Activated CD4-positive, alpha-beta memory T cell treated with anti-CD3 and anti-CD28 coated beads for 36 hours (primary cell): ENCODE data around the gene WDR20. TPM values are rescaled to one million over a fixed set of nuclear protein-coding genes. Genes with fewer than 3 reads are reported as not detected.
"Not testable (repeated sequence)": the region's sequence is repeated elsewhere in the genome, so short reads cannot be mapped to it uniquely, and the experiment has no call there.

Experiments used
- CTCF ChIA-PET: fragments of 350-600 bp; sonication (Branson Sonifier 250); formaldehyde crosslinking; loops from one replicate; lab custom pipeline; 2021; ENCODE audit warnings: antibody characterized with exemption, inconsistent platforms; lab: Charles Lee
- POLR2A ChIA-PET: fragments of 350-600 bp; sonication (Branson Sonifier 250); formaldehyde crosslinking; loops from one replicate; lab custom pipeline; 2021; ENCODE audit warnings: antibody characterized with exemption; lab: Charles Lee
- DNase-seq: peaks from one replicate; pipeline ENCODE4 v3.0.0-alpha.2; 2020
- H3K27ac Mint-ChIP-seq: one replicate; pipeline ENCODE4 v1.8.0; 2021; ENCODE audit warnings: mixed read lengths
- H3K27me3 Mint-ChIP-seq: one replicate; pipeline ENCODE4 v1.8.0; 2021; ENCODE audit warnings: mixed read lengths
- H3K36me3 Mint-ChIP-seq: one replicate; pipeline ENCODE4 v1.8.0; 2021; ENCODE audit warnings: mixed read lengths
- H3K4me1 Mint-ChIP-seq: one replicate; pipeline ENCODE4 v1.8.0; 2021; ENCODE audit warnings: low read depth, mixed read lengths
- H3K4me3 Mint-ChIP-seq: one replicate; pipeline ENCODE4 v1.8.0; 2021; ENCODE audit warnings: mild to moderate bottlenecking, mixed read lengths
- H3K9me3 Mint-ChIP-seq: one replicate; pipeline ENCODE4 v1.8.0; 2021; ENCODE audit warnings: mixed read lengths
- intact Hi-C: fragments of 100-400 bp; cut with micrococcal nuclease; formaldehyde crosslinking; loops from one replicate; pipeline ENCODE4 v1.15.1; 2023
- total RNA-seq, 2 experiments: library from RNA; stranded (reverse); gene quantifications; one replicate each; pipeline ENCODE4 v1.2.3, GENCODE V29; 2021

WDR20 gene
- total RNA-seq, 2 experiments from 2014 or later = 22.2 to 25.3 TPM

DNA sequence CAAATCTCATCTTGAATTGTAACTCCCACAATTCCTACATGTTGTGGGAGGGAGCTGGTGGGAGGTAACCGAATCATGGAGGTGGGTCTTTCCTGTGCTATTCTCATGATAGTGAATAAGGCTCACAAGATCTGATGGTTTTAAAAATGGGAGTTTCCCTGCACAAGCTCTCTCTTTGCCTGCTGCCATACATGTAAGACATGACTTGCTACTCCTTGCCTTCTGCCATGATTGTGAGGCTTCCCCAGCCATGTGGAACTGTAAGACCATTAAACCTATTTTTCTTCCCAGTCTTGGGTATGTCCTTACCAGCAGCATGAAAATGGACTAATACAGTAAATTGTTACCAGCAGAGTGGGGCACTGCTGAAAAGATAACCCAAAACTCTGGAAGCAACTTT, 30.4 kb upstream of the WDR20 start:
- H3K27me3 Mint-ChIP-seq, H3K4me1 Mint-ChIP-seq, H3K27ac Mint-ChIP-seq, intact Hi-C loops, DNase-seq, CTCF ChIA-PET, H3K4me3 Mint-ChIP-seq, POLR2A ChIA-PET, H3K36me3 Mint-ChIP-seq: not testable (repeated sequence)
- H3K9me3 Mint-ChIP-seq = peaks cover 11% of the 10 kb centered on the region

DNA sequence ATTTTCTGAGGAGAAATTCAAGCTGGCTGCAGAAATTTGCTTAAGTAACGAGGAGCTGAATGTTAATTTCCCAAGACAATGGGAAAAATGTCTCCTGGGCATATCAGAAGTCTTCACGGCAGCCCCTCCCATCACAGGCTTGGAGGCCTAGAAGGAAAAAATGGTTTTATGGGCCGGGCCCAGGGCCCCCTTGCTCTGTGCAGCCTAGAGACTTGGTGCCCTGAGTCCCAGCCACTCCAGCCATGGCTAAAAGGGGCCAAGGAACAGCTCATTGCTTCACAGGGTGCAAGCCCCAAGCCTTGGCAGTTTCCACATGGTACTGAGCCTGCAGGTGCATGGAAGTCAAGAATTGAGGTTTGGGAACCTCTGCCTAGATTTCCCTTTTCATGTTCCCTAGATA, 28.6 kb upstream of the WDR20 start:
- intact Hi-C loops = no loop called here
- DNase-seq = no peak
- Mint-ChIP-seq H3K27ac (no peak overlapping the region), H3K36me3 (no peaks in the 10 kb centered on the region), H3K27me3 (no peaks in the 10 kb centered on the region), H3K4me1 (no peaks in the 10 kb centered on the region), H3K9me3 (peaks cover 11% of the 10 kb centered on the region), H3K4me3 (no peak overlapping the region)
- ChIA-PET CTCF (interaction anchor here (1.5 kb wide), 1 partner anchor 15 kb away, joined by 3 read pairs; no protein-coding TSS in a partner anchor), POLR2A (no interaction called here)

DNA sequence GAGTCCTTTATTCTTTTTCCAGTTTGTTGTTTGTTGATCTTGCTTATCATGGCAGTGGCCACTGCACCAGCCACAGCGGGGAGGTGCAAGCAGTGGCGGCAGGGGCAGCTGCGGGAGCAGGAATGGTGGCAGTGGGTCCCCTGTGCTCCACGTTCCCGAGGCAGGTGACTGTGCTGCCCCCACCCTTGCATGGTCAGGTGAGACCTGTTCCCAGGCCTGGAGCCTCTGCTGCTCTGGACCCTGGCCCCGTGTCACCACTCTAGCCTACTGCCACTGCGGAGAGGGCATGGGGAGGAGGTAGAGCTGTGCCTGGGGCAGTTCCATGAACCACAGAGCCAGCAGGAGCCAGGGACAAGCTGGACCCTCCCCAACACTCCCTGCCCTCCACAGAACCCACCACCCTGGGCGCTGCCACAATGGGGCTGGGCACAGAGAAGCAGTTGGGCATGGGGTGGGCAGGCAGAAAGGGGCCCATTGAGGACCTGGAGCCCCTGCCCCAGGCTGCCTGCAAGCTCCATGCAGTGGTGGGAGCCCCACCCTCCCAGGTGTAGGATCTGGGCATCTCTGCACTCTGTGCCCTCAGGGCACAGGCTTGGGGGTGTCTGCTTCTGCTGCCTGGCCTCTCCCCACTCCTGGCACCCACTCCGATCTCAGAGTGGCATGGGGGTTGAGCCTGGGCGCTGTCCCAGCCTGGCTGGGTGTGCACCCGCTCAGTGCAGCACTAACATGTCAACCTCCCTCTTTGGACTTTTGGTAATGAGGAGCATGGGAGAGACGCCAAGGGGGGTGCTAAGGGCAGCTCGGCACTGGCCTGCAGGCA, 23.1 kb upstream of the WDR20 start:
- H3K27ac Mint-ChIP-seq = no peak overlapping the region
- intact Hi-C loops = no loop called here
- H3K27me3 Mint-ChIP-seq = no peaks in the 10 kb centered on the region
- peaks cover 4% of the 10 kb centered on the region for H3K9me3 Mint-ChIP-seq
- H3K36me3 Mint-ChIP-seq = no peaks in the 10 kb centered on the region
- no peak overlapping the region for H3K4me3 Mint-ChIP-seq
- H3K4me1 Mint-ChIP-seq = no peaks in the 10 kb centered on the region
- ChIA-PET POLR2A (no interaction called here), CTCF (interaction anchor here (0.5 kb wide), 1 partner anchor 42 kb away, joined by 3 read pairs; no protein-coding TSS in a partner anchor)
- DNase-seq = no peak

DNA sequence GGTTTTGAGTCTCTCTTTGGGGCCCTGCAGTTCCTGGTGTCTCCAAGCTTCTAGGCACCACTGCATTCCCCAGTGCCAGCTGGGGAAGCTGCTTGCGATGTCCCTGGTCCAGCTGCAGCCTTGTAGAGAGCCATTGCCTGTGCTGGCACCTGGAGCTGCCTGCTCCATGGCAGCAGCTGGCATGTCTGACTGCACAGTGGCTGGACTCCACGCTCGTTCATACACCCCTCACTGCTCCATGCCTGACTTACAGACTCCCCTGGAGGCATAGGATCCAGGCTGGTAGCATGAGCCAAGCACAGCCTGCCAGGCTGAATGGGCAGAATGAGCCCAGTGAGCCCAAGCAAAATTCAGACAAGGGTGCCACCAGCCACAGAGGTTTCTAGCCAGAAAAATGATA, 21.8 kb upstream of the WDR20 start:
- no peak overlapping the region for H3K27ac Mint-ChIP-seq
- CTCF ChIA-PET = no interaction called here

DNA sequence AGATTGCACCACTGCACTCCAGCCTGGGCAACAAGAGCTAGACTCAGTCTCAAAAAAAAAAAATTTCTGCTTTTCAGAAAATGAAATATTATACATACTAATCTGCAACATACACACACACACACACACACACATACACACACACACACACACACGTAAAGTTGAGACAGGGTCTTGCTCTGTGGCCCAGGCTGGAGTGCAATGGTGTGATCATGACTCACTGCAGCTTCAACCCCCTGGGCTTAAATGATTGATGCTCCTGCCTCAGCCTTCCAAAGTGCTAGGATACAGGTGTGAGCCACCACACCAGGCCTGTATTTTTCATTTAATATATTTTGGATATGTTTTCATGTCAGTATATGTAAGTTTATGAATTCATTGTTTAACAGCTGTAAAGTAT, 18.8 kb upstream of the WDR20 start:
- no peak for DNase-seq
- H3K4me1 Mint-ChIP-seq = no peaks in the 10 kb centered on the region
- H3K9me3 Mint-ChIP-seq = no peaks in the 10 kb centered on the region
- POLR2A ChIA-PET = no interaction called here
- intact Hi-C loops = no loop called here
- H3K27ac Mint-ChIP-seq = no peak overlapping the region
- no peaks in the 10 kb centered on the region for H3K36me3 Mint-ChIP-seq
- CTCF ChIA-PET = no interaction called here
- H3K4me3 Mint-ChIP-seq = no peak overlapping the region
- H3K27me3 Mint-ChIP-seq = no peaks in the 10 kb centered on the region

More for the DNA sequence above, 21.8 kb upstream of the WDR20 start:
- Mint-ChIP-seq H3K36me3 (no peaks in the 10 kb centered on the region), H3K9me3 (no peaks in the 10 kb centered on the region), H3K4me3 (no peak overlapping the region), H3K27me3 (no peaks in the 10 kb centered on the region), H3K4me1 (no peaks in the 10 kb centered on the region)
- POLR2A ChIA-PET = no interaction called here
- no peak for DNase-seq
- intact Hi-C loops = no loop called here

GRCh38 chr14:102121567-102121966, 18.1 kb upstream of the WDR20 start:
- ChIA-PET CTCF (no interaction called here), POLR2A (no interaction called here)
- Mint-ChIP-seq H3K27me3 (no peaks in the 10 kb centered on the region), H3K27ac (no peak overlapping the region), H3K4me3 (no peak overlapping the region), H3K4me1 (no peaks in the 10 kb centered on the region), H3K9me3 (no peaks in the 10 kb centered on the region), H3K36me3 (no peaks in the 10 kb centered on the region)
- intact Hi-C loops = no loop called here
- no peak for DNase-seq

DNA sequence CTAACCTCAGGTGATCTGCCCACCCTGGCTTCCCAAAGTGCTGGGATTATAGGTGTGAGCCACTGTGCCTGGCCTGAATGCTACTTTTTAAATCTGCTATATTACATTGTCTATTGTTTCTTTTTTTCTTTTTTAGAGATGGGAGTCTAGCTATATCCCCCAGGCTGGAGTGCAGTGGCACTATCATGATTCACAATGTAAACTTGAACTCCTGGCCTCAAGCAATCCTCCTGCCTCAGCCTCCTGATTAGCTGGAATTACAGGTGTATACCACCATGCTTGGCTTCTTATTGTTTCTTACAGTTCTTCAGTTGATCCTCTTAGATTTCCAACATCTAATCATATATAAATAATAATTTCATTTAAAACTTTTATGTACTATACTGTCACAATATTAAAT, 15.3 kb upstream of the WDR20 start:
- no peak for DNase-seq
- ChIA-PET POLR2A (no interaction called here), CTCF (no interaction called here)
- Mint-ChIP-seq H3K9me3 (no peaks in the 10 kb centered on the region), H3K27me3 (no peaks in the 10 kb centered on the region), H3K4me1 (no peaks in the 10 kb centered on the region), H3K36me3 (no peaks in the 10 kb centered on the region), H3K27ac (no peak overlapping the region), H3K4me3 (no peak overlapping the region)
- intact Hi-C loops = no loop called here

DNA sequence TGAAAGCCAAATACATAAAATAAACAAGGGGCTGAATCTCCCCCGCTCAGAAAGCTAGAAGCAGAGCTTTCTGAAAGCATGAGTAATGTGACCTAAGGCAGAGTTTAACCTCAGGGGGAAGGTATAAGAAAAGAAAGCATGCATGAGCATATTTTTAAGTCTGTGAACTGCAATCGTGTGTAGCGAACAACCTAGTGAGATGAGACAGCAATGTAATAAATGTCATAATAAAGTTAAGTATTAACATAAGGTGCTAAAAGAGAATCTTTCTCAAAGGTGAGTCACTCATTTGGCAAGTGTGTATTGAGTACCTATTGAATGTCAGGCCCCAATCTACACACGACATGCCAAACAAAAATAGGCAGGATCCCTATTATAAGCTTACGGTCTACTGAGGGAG, 14.2 kb upstream of the WDR20 start:
- intact Hi-C loops = no loop called here
- no peak for DNase-seq
- Mint-ChIP-seq H3K27ac (no peak overlapping the region), H3K4me3 (no peak overlapping the region), H3K27me3 (no peaks in the 10 kb centered on the region), H3K36me3 (no peaks in the 10 kb centered on the region), H3K4me1 (no peaks in the 10 kb centered on the region), H3K9me3 (no peaks in the 10 kb centered on the region)
- ChIA-PET POLR2A (no interaction called here), CTCF (no interaction called here)

GRCh38 chr14:102126807-102127455, 12.8 kb upstream of the WDR20 start:
- intact Hi-C loops = no loop called here
- Mint-ChIP-seq H3K36me3 (no peaks in the 10 kb centered on the region), H3K4me3 (no peak overlapping the region), H3K9me3 (no peaks in the 10 kb centered on the region), H3K4me1 (no peaks in the 10 kb centered on the region), H3K27ac (no peak overlapping the region), H3K27me3 (no peaks in the 10 kb centered on the region)
- ChIA-PET CTCF (no interaction called here), POLR2A (no interaction called here)
- no peak for DNase-seq

GRCh38 chr14:102131741-102132140, 8.0 kb upstream of the WDR20 start:
- Mint-ChIP-seq H3K4me3 (no peak overlapping the region), H3K4me1 (no peaks in the 10 kb centered on the region), H3K36me3 (peaks cover 6% of the 10 kb centered on the region), H3K9me3 (no peaks in the 10 kb centered on the region), H3K27ac (no peak overlapping the region), H3K27me3 (no peaks in the 10 kb centered on the region)
- no peak for DNase-seq
- ChIA-PET CTCF (no interaction called here), POLR2A (no interaction called here)
- intact Hi-C loops = no loop called here

GRCh38 chr14:102134021-102134420, 5.7 kb upstream of the WDR20 start:
- DNase-seq, H3K4me1 Mint-ChIP-seq, H3K36me3 Mint-ChIP-seq, H3K27ac Mint-ChIP-seq, CTCF ChIA-PET, H3K9me3 Mint-ChIP-seq, POLR2A ChIA-PET, H3K27me3 Mint-ChIP-seq, H3K4me3 Mint-ChIP-seq, intact Hi-C loops: not testable (repeated sequence)

DNA sequence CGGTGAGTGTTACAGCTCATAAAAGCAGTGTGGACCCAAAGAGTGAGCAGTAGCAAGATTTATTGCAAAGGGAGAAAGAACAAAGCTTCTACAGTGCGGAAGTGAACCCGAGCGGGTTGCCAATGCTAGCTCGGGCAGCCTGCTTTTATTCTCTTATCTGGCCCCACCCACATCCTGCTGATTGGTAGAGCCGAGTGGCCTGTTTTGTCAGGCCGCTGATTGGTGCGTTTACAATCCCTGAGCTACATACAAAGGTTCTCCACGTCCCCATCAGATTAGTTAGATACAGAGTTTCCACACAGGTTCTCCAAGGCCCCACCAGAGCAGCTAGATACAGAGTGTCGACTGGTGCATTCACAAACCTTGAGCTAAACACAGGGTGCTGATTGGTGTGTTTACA, 5.0 kb upstream of the WDR20 start:
- intact Hi-C loops = loop anchor here (5.0 kb wide), 2 partner anchors 312 to 412 kb away; no protein-coding TSS in a partner anchor
- DNase-seq, H3K4me3 Mint-ChIP-seq, CTCF ChIA-PET, H3K27ac Mint-ChIP-seq, H3K36me3 Mint-ChIP-seq, H3K27me3 Mint-ChIP-seq, H3K9me3 Mint-ChIP-seq, POLR2A ChIA-PET: not testable (repeated sequence)
- peaks cover 10% of the 10 kb centered on the region for H3K4me1 Mint-ChIP-seq

- POLR2A ChIA-PET, H3K27ac Mint-ChIP-seq, DNase-seq, H3K4me3 Mint-ChIP-seq, CTCF ChIA-PET, H3K36me3 Mint-ChIP-seq, H3K9me3 Mint-ChIP-seq, H3K27me3 Mint-ChIP-seq: not testable (repeated sequence)
- H3K4me1 Mint-ChIP-seq = peaks cover 11% of the 10 kb centered on the region
- intact Hi-C loops = loop anchor here (5.0 kb wide), 2 partner anchors 313 to 413 kb away; no protein-coding TSS in a partner anchor
Observed at GRCh38 chr14:102135456-102135855, 4.2 kb upstream of the WDR20 start.
